GM20000 (cell line): Measurements from ENCODE around the gene ROPN1B.

ENCODE experiments used
- DNase-seq: peaks from one replicate; pipeline ENCODE4 v3.0.0; 2012; ENCODE audit warnings: low spot score
- TF ChIP-seq, protein P1 (sequence below): IDR thresholded peaks from 2 replicates; pipeline ENCODE4 v1.5.1; 2012; ENCODE audit warnings: mild to moderate bottlenecking, control low read depth; ENCODE audit errors: extremely low read depth, missing control alignments

The ROPN1B gene

GRCh38 chr3:126013751-126014156 lies 44.8 kb downstream of the ROPN1B start:
- TF ChIP-seq, protein P1, sequence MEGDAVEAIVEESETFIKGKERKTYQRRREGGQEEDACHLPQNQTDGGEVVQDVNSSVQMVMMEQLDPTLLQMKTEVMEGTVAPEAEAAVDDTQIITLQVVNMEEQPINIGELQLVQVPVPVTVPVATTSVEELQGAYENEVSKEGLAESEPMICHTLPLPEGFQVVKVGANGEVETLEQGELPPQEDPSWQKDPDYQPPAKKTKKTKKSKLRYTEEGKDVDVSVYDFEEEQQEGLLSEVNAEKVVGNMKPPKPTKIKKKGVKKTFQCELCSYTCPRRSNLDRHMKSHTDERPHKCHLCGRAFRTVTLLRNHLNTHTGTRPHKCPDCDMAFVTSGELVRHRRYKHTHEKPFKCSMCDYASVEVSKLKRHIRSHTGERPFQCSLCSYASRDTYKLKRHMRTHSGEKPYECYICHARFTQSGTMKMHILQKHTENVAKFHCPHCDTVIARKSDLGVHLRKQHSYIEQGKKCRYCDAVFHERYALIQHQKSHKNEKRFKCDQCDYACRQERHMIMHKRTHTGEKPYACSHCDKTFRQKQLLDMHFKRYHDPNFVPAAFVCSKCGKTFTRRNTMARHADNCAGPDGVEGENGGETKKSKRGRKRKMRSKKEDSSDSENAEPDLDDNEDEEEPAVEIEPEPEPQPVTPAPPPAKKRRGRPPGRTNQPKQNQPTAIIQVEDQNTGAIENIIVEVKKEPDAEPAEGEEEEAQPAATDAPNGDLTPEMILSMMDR = no peak
- DNase-seq = no peak

DNA sequence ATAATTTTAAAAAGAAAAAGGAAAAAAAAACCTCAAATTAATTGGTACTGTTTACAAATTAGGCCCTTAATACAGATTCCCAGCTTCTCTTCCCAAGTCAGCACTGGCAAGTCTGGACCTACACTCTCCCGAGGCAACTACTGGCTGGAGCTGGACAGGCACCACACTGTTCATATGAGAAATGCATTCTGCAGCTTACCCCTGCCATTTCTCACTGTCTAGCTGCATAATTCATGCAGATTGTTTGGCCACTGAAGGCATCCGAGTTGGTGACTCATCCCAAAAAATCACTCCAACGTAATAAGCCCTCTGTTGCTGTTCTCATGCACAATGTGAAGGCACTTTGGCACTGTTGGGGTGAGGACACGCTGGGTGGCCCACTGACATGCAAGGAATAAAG lies 45.3 kb downstream of the ROPN1B start:
- TF ChIP-seq, protein P1 = no peak
- DNase-seq = no peak

- DNase-seq = no peak
- TF ChIP-seq, protein P1 = no peak
Observed at GRCh38 chr3:126015075-126015474, 46.1 kb downstream of the ROPN1B start.

DNA sequence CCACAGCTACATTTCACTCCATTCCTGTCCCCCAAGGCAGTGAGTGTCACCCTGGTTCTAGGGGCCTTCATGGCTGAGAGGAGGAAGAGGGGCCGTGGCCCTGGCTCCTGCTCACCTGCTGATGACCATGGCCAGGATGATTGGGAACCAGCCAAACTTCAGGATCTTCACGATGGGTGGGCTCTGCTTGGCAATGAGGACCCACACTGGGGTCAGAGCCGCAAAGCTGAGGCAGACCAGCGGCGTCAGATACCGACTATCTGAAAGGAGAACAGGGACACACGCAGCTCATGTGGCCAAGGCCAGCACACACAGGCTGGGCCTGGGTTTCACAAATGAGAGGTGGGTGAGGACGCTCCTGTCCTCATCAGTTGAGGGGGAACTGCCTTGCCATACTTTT lies 47.6 kb downstream of the ROPN1B start:
- no peak for DNase-seq

GRCh38 chr3:126017362-126017761 lies 48.4 kb downstream of the ROPN1B start:
- TF ChIP-seq, protein P1 = no peak
- no peak for DNase-seq

More for the DNA sequence above, 47.6 kb downstream of the ROPN1B start:
- TF ChIP-seq, protein P1 = no peak

- TF ChIP-seq, protein P1 = no peak
- DNase-seq = no peak
Observed at GRCh38 chr3:126018545-126018944, 49.6 kb downstream of the ROPN1B start.

DNA sequence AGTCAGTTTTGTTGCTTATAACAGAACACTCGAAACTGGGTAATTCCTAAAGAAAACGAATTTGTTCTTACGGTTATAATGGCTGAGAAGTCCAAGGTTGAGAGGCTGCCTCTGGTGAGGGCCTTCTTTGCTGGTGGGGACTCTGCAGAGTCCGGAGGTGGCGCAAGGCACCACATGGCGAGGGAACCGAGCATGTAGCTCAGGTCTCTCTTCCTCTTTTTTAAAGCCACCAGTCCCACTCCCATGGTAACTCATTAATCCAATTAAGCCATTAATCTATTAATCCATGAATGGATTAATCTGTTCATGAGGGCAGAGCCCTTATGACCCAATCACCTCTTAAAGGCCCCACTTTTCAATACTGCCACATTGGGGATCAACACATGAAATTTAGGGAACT lies 50.0 kb downstream of the ROPN1B start:
- DNase-seq = no peak
- TF ChIP-seq, protein P1 = no peak
